Measurements from ENCODE around the gene ZP3. TPM values are rescaled to one million over a fixed set of nuclear protein-coding genes. Genes with fewer than 3 reads are reported as not detected.

The ZP3 gene
- total and polyA plus RNA-seq, 11 donors = 0.24 to 8.1 (median 0.64) TPM; not detected in 3

GRCh38 chr7:76427635-76428034 is 2.9 kb downstream of the ZP3 start:
- intact Hi-C loops (cut with DNase I) = no loop called here
- H3K36me3 ChIP-seq = no peaks in the 10 kb centered on the region
- TF ChIP-seq CTCF (IDR thresholded peaks at IDR 0.05) = no peak

GRCh38 chr7:76428149-76428823 is 3.5 kb downstream of the ZP3 start:
- intact Hi-C loops (cut with DNase I) = no loop called here
- Histone ChIP-seq H3K4me3 (no peak overlapping the region), H3K27ac (no peak overlapping the region), H3K4me1 (peaks cover 0 to 8% (median 0%) of the 10 kb centered on the region in 12 donors), H3K36me3 (no peaks in the 10 kb centered on the region), H3K27me3 (no peaks in the 10 kb centered on the region), H3K9me3 (no peaks in the 10 kb centered on the region)
- peak in 1 of 5 donors; percentile 4 for DNase-seq
- ATAC-seq = no peak
- TF ChIP-seq CTCF (IDR thresholded peaks at IDR 0.05) (no peak), POLR2A (IDR thresholded peaks at IDR 0.05) (no peak)
- WGBS, 4 donors = 91 to 96% (median 92%) methylated on average over 13 of the region's 13 CpGs

More at GRCh38 chr7:76427635-76428034, 2.9 kb downstream of the ZP3 start:
- Histone ChIP-seq H3K27ac (no peak overlapping the region), H3K4me3 (no peak overlapping the region), H3K27me3 (no peaks in the 10 kb centered on the region), H3K9me3 (no peaks in the 10 kb centered on the region), H3K4me1 (peaks cover 0 to 8% (median 0%) of the 10 kb centered on the region in 12 donors)
- WGBS, 4 donors = 78 to 96% (median 93%) methylated on average over 4 to 5 of the region's 5 CpGs
- ATAC-seq = no peak
- DNase-seq = peak in 1 of 5 donors; percentile 10

- no peak overlapping the region for H3K27ac ChIP-seq
- no peaks in the 10 kb centered on the region for H3K36me3 ChIP-seq
- 81 to 84% (median 82%) methylated on average over 9 to 18 of the region's 18 CpGs for WGBS, 4 donors
- no peaks in the 10 kb centered on the region for H3K27me3 ChIP-seq
- no peaks in the 10 kb centered on the region for H3K9me3 ChIP-seq
- H3K4me3 ChIP-seq = no peak overlapping the region
- H3K4me1 ChIP-seq = peaks cover 0 to 8% (median 0%) of the 10 kb centered on the region in 12 donors
- TF ChIP-seq POLR2A (IDR thresholded peaks at IDR 0.05) (no peak), CTCF (IDR thresholded peaks at IDR 0.05) (no peak)
- intact Hi-C loops (cut with DNase I) = no loop called here
- DNase-seq = peak in 1 of 5 donors; percentile 17
- peak in 2 of 4 donors; percentile 26 to 38 for ATAC-seq
Measured at GRCh38 chr7:76428868-76429805, 4.4 kb downstream of the ZP3 start.

DNA sequence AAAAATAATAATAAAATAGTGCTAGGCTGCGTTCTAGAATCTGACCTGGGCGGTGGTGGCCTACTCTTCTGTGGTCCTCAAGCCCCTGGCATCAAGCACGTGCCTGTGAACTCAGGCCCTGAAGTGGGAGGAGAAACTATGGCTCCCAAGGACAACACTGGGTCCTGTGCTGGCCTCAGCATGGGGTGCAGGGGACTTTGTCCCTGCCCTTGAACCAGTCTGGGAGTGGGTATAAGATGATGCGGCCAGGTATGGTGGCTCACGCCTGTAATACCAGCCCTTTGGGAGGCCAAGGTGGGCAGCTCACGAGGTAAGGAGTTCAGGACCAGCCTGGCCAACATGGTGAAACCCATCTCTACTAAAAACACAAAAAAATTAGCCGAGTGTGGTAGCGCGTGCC is 5.5 kb downstream of the ZP3 start:
- Histone ChIP-seq H3K4me3 (no peak overlapping the region), H3K4me1 (peaks cover 0 to 8% (median 0%) of the 10 kb centered on the region in 12 donors), H3K36me3 (peaks cover 0 to 4% (median 0%) of the 10 kb centered on the region in 9 donors), H3K9me3 (no peaks in the 10 kb centered on the region), H3K27ac (no peak overlapping the region), H3K27me3 (no peaks in the 10 kb centered on the region)
- DNase-seq (peak in 1 of 5 donors; percentile 4), ATAC-seq (no peak)
- WGBS, 4 donors = 94 to 96% (median 95%) methylated on average over 9 of the region's 9 CpGs
- intact Hi-C loops (cut with DNase I) = no loop called here
- TF ChIP-seq POLR2A (IDR thresholded peaks at IDR 0.05) (no peak), CTCF (IDR thresholded peaks at IDR 0.05) (no peak)
